PC-9 (cell line): ENCODE data around the gene PDGFD. TPM values are rescaled to one million over a fixed set of nuclear protein-coding genes. Genes with fewer than 3 reads are reported as not detected.

Experiments
- BruUV-seq: library from RNA; stranded (reverse); fragments of 400-500 nt; replicated peaks from 2 replicates; lab custom pipeline; 2021; lab: Mats Ljungman, UMichigan
- CTCF ChIA-PET: fragments of 300-600 bp; sonication (Branson Sonifier 250); formaldehyde crosslinking; loops from one replicate; lab custom pipeline; 2022; ENCODE audit warnings: antibody characterized with exemption; lab: Charles Lee
- POLR2A ChIA-PET: fragments of 300-600 bp; sonication (Branson Sonifier 250); formaldehyde crosslinking; loops from one replicate; lab custom pipeline; 2022; ENCODE audit warnings: antibody characterized with exemption; ENCODE audit not compliant: unreplicated experiment; lab: Charles Lee
- DNase-seq, 2 experiments: peaks; one replicate each; pipeline versions ENCODE4 v3.0.0 to v3.0.0-alpha.2; 2015 to 2022; ENCODE audit warnings: mixed read lengths in 1 of 2
- H2AFZ ChIP-seq: fragments of 200-600 bp; sonication (generic); 2 replicates; pipeline ENCODE4 v1.8.1; 2017; ENCODE audit warnings: antibody characterized with exemption
- H3F3A ChIP-seq: fragments of 200-600 bp; sonication (generic); 2 replicates; pipeline ENCODE4 v1.8.1; 2017; ENCODE audit warnings: antibody characterized with exemption, mild to moderate bottlenecking, low read depth; ENCODE audit not compliant: insufficient read depth
- H3K27ac ChIP-seq: fragments of 200-600 bp; sonication (generic); 2 replicates; pipeline ENCODE4 v1.6.1; 2016; ENCODE audit warnings: mixed run types
- H3K27me3 ChIP-seq: fragments of 200-600 bp; sonication (generic); 2 replicates; pipeline ENCODE4 v1.6.1; 2016; ENCODE audit warnings: low read depth, mixed run types; ENCODE audit not compliant: insufficient read depth
- H3K36me3 ChIP-seq: fragments of 200-600 bp; sonication (generic); 2 replicates; pipeline ENCODE4 v1.6.1; 2016; ENCODE audit warnings: low read depth, mixed run types
- H3K4me1 ChIP-seq: fragments of 200-600 bp; sonication (generic); replicated peaks from 2 replicates; pipeline ENCODE4 v1.6.1; 2016; ENCODE audit warnings: mixed run types; ENCODE audit not compliant: insufficient read depth
- H3K4me2 ChIP-seq: fragments of 200-600 bp; sonication (generic); 2 replicates; pipeline ENCODE4 v1.6.1; 2017; ENCODE audit warnings: mixed run types
- H3K4me3 ChIP-seq: fragments of 200-600 bp; sonication (generic); 2 replicates; pipeline ENCODE4 v1.6.1; 2016; ENCODE audit warnings: mixed run types
- H3K79me2 ChIP-seq: fragments of 200-600 bp; sonication (generic); 2 replicates; pipeline ENCODE4 v1.6.1; 2017; ENCODE audit warnings: low read depth, mixed run types
- H3K9me2 ChIP-seq: fragments of 200-600 bp; sonication (generic); 2 replicates; pipeline ENCODE4 v1.8.1; 2017; ENCODE audit warnings: mild to moderate bottlenecking; ENCODE audit not compliant: insufficient read depth
- H3K9me3 ChIP-seq: fragments of 200-600 bp; sonication (generic); 2 replicates; pipeline ENCODE4 v1.8.1; 2016; ENCODE audit warnings: low read depth; ENCODE audit not compliant: insufficient read depth
- H4K20me1 ChIP-seq: fragments of 200-600 bp; sonication (generic); 2 replicates; pipeline ENCODE4 v1.8.1; 2017; ENCODE audit not compliant: insufficient read depth
- CTCF ChIP-seq: fragments of 200-600 bp; sonication (generic); conservative IDR thresholded peaks from 2 replicates; pipeline ENCODE4 v1.6.1; 2017; ENCODE audit warnings: mixed run types, antibody characterized with exemption, mild to moderate bottlenecking, moderate library complexity
- EZH2 ChIP-seq: fragments of 200-600 bp; sonication (generic); IDR thresholded peaks from 2 replicates; pipeline ENCODE4 v1.8.0; 2017; ENCODE audit warnings: antibody characterized with exemption, low read depth
- intact Hi-C: fragments of 100-400 bp; cut with micrococcal nuclease; formaldehyde crosslinking; loops from one replicate; pipeline ENCODE4 v1.10.0; 2022; ENCODE audit not compliant: unreplicated experiment
- total RNA-seq: library from RNA; stranded (reverse); gene quantifications from 2 replicates; pipeline ENCODE4 v1.2.3, GENCODE V29; 2021

Gene PDGFD
- total RNA-seq, 1 experiment from 2014 or later, result 6.1 TPM

GRCh38 chr11:104148706-104149105, 15.2 kb downstream of the PDGFD start:
- Histone ChIP-seq H3F3A (no peaks in the 10 kb centered on the region), H3K36me3 (no peaks in the 10 kb centered on the region), H2AFZ (no peak overlapping the region), H3K27me3 (no peaks in the 10 kb centered on the region), H3K4me1 (no peaks in the 10 kb centered on the region), H3K4me3 (no peak overlapping the region), H3K9me2 (no peaks in the 10 kb centered on the region), H4K20me1 (no peaks in the 10 kb centered on the region; the same call in 1 of the 2 replicates), H3K9me3 (no peaks in the 10 kb centered on the region), H3K79me2 (no peaks in the 10 kb centered on the region), H3K27ac (no peak overlapping the region), H3K4me2 (no peak overlapping the region)
- BruUV-seq, result no TSS peak
- DNase-seq, result no peak
- TF ChIP-seq EZH2 (no peak), CTCF (no peak)
- POLR2A ChIA-PET, result no interaction called here
- intact Hi-C loops, result no loop called here
- CTCF ChIA-PET, result no interaction called here

GRCh38 chr11:104148074-104148473, 15.9 kb downstream of the PDGFD start:
- H3K27ac ChIP-seq, result no peak overlapping the region
- ChIA-PET CTCF (no interaction called here), POLR2A (no interaction called here)
- no peaks in the 10 kb centered on the region for H3K36me3 ChIP-seq
- H2AFZ ChIP-seq, result no peak overlapping the region
- no peaks in the 10 kb centered on the region; the same call in 1 of the 2 replicates for H4K20me1 ChIP-seq
- DNase-seq, result no peak
- H3K27me3 ChIP-seq, result no peaks in the 10 kb centered on the region
- no peaks in the 10 kb centered on the region for H3K4me1 ChIP-seq
- no peaks in the 10 kb centered on the region for H3K79me2 ChIP-seq
- H3F3A ChIP-seq, result no peaks in the 10 kb centered on the region
- H3K4me3 ChIP-seq, result no peak overlapping the region
- intact Hi-C loops, result no loop called here
- no peaks in the 10 kb centered on the region for H3K9me2 ChIP-seq
- BruUV-seq, result no TSS peak
- no peak overlapping the region for H3K4me2 ChIP-seq
- TF ChIP-seq EZH2 (no peak), CTCF (no peak)
- H3K9me3 ChIP-seq, result no peaks in the 10 kb centered on the region

DNA sequence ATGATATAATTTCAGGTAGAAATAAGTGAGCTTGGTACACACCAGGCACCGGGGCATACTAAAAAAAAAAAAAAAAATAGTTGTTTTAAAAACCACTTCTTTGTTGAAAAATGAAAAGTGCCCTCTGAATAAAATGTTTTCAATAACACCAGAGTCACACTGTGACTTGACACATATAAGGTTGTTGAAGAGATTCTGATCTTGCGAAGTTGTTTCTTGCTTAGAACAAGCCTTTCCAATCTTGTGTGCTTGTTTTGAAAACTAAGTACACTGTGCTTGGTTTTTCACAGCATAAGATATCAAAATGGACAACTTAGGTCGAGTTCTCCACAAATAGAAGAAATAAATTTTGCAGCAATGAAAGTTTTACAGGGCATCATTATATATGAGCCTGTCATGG, 17.0 kb downstream of the PDGFD start:
- Histone ChIP-seq H3K27ac (no peak overlapping the region), H4K20me1 (no peaks in the 10 kb centered on the region; the same call in 1 of the 2 replicates), H3K9me3 (no peaks in the 10 kb centered on the region), H3K79me2 (no peaks in the 10 kb centered on the region), H3K36me3 (no peaks in the 10 kb centered on the region), H3K4me1 (no peaks in the 10 kb centered on the region), H3K27me3 (no peaks in the 10 kb centered on the region), H3F3A (no peaks in the 10 kb centered on the region), H2AFZ (no peak overlapping the region), H3K4me3 (no peak overlapping the region), H3K4me2 (no peak overlapping the region), H3K9me2 (no peaks in the 10 kb centered on the region)
- intact Hi-C loops, result no loop called here
- no TSS peak for BruUV-seq
- POLR2A ChIA-PET, result no interaction called here
- CTCF ChIA-PET, result no interaction called here
- TF ChIP-seq EZH2, result no peak
- no peak for TF ChIP-seq CTCF
- DNase-seq, result no peak
